Pancreas (tissue), 10 donors: Measurements from ENCODE around the gene GDF9. TPM values are rescaled to one million over a fixed set of nuclear protein-coding genes. Genes with fewer than 3 reads are reported as not detected.

Source experiments
- ATAC-seq, 4 donors: fragments of 200-7000 bp; cut with Tn5 transposase; one replicate each; pipeline versions ENCODE4 v1.8.0 to v1.9.1; 2020; ENCODE audit warnings: mild to moderate bottlenecking in 4 of 4, moderate library complexity in 4 of 4
- DNase-seq, 6 donors: peaks; one replicate each; pipeline ENCODE4 v3.0.0-alpha.2; 2020
- FAIRE-seq: peaks from 2 replicates; lab custom pipeline; 2012; peaks lifted over from hg19 to GRCh38; lab: Jason Lieb, UNC
- H3K27ac ChIP-seq, 4 donors: fragments of 200-600 bp; sonication (generic); 1 replicate in 3 of 4; 2 replicates in 1 of 4; pipeline versions ENCODE4 v1.5.0 to v1.8.0; 2020
- H3K27me3 ChIP-seq, 4 donors: fragments of 200-600 bp; one replicate each; pipeline ENCODE4 v1.8.0; 2021
- H3K36me3 ChIP-seq, 3 donors: fragments of 200-600 bp; sonication (generic) in 1 of 3; one replicate each; pipeline versions ENCODE4 v1.5.0 to v1.8.0; 2020 to 2021
- H3K4me1 ChIP-seq, 3 donors: fragments of 200-600 bp; one replicate each; pipeline ENCODE4 v1.8.0; 2021
- H3K4me3 ChIP-seq, 4 donors: fragments of 200-600 bp; sonication (generic) in 2 of 4; one replicate each; pipeline versions ENCODE4 v1.5.0 to v1.8.0; 2020 to 2021
- H3K9me3 ChIP-seq, 4 donors: fragments of 200-600 bp; one replicate each; pipeline ENCODE4 v1.8.0; 2021
- CTCF ChIP-seq, 4 donors: fragments of 200-600 bp; sonication (generic) in 3 of 4; IDR thresholded peaks; one replicate each; pipeline versions ENCODE4 v1.5.0 to v1.8.0; 2021; ENCODE audit warnings: antibody characterized with exemption in 4 of 4
- WGBS, 2 donors: extraction: QIAGEN DNeasy Blood & Tissue Kit; methylation state at CpG; one replicate each; pipeline ENCODE4 v1.1.7; 2013; 5-methylcytosine and 5-hydroxymethylcytosine counted together
- intact Hi-C, 3 donors: fragments of 100-400 bp; cut with DNase I; formaldehyde crosslinking; loops; one replicate each; pipeline versions ENCODE4 v1.11.1 to v1.14.2; 2022
- polyA plus RNA-seq, 2 donors: library from polyadenylated mRNA; stranded (reverse); fragments of 200-250 nt; gene quantifications; one replicate each; pipeline ENCODE4 v1.2.3, GENCODE V29; 2013
- total RNA-seq, 6 donors: library from RNA; stranded (reverse); fragmentation: NEBNext Ultra II Directional in 4 of 6; extraction: Animal tissue kit (Norgen Biotek cat#: 25700) in 4 of 6; gene quantifications; one replicate each; pipeline versions ENCODE4 v1.2.1 to v1.2.4, GENCODE V29; 2021 to 2023
- donor health status: healthy with polysubstance abuse.
- donor health status: DM: no; HTN: no; CAD: no; lungs with moderate emphysema.
- donor health status: DM: no; HTN: no; CAD: no.
- donor health status: control.
- donor health status: control.
- donor health status: Bipolar disorder and iron deficiency.
- donor health status: DM: yes; HTN: yes; CAD: no.
- donor health status: DM: no; HTN: no; CAD: no.
- donor health status: DM: no; HTN: no; CAD: no.
- donor health status: DM: yes; HTN: yes; CAD: no.

GDF9 gene
- total and polyA plus RNA-seq, 8 donors, result 0.19 to 1.1 (median 0.34) TPM

GRCh38 chr5:132812781-132813598 lies 53.3 kb downstream of the GDF9 start, which contains the start of gene SOWAHA:
SOWAHA (plus strand) TSS chr5:132813302; CDS start chr5:132813622, 320 bp downstream.
- H3K4me1 ChIP-seq, result peaks cover 8 to 14% (median 10%) of the 10 kb centered on the region in 3 donors
- DNase-seq, result peak; percentile 46 to 83 (median 60)
- H3K36me3 ChIP-seq, result no peaks in the 10 kb centered on the region
- TF ChIP-seq CTCF (IDR thresholded peaks at IDR 0.05), result no peak
- ATAC-seq, result peak; percentile 69 to 78 (median 75)
- FAIRE-seq, result no peak
- intact Hi-C loops, result no loop called here
- WGBS, 2 donors, result 1 to 4% methylated on average over 25 to 68 of the region's 68 CpGs
- H3K4me3 ChIP-seq, result peak within 1 kb of the TSS; percentile 31 to 57 (median 46)
- H3K9me3 ChIP-seq, result no peaks in the 10 kb centered on the region
- no peaks in the 10 kb centered on the region for H3K27me3 ChIP-seq
- H3K27ac ChIP-seq, result peak within 1 kb of the TSS in 3 of 4 donors; percentile 1 to 46 (median 41)

GRCh38 chr5:132812123-132812765 lies 54.0 kb downstream of the GDF9 start:
- Histone ChIP-seq H3K4me1 (peaks cover 8 to 18% (median 17%) of the 10 kb centered on the region in 3 donors), H3K27me3 (no peaks in the 10 kb centered on the region), H3K27ac (no peak overlapping the region), H3K36me3 (no peaks in the 10 kb centered on the region), H3K4me3 (peak overlapping the region in 2 of 4 donors; percentile 54 to 57), H3K9me3 (no peaks in the 10 kb centered on the region)
- DNase-seq, result no peak
- 59 to 61% methylated on average over 18 of the region's 18 CpGs for WGBS, 2 donors
- TF ChIP-seq CTCF (IDR thresholded peaks at IDR 0.05), result no peak
- intact Hi-C loops, result no loop called here
- FAIRE-seq, result no peak
- no peak for ATAC-seq

Other genes starting within 250 kb of the GDF9 start
- gene IL13, start 208.3 kb downstream of the GDF9 start, total RNA-seq, result not detected
- under 1 TPM in 1 of 2 donors, not detected in 1; 0.07 TPM for gene IL13, start 208.3 kb downstream of the GDF9 start, polyA plus RNA-seq
- gene IL4, start 192.5 kb downstream of the GDF9 start, total RNA-seq, result not detected
- not detected for gene IL4, start 192.5 kb downstream of the GDF9 start, polyA plus RNA-seq
- 1 to 10 TPM; 2.4 to 6.3 (median 4.1) TPM for gene KIF3A, start 128.9 kb downstream of the GDF9 start, total RNA-seq
- 1 to 10 TPM; 2.4 to 5.0 TPM for gene KIF3A, start 128.9 kb downstream of the GDF9 start, polyA plus RNA-seq
- gene CCNI2, start 119.0 kb downstream of the GDF9 start, total RNA-seq, result 1 to 10 TPM in 4 of 6 donors, under 1 TPM in 2; 0.69 to 4.4 (median 1.3) TPM
- 1 to 10 TPM in 1 of 2 donors, under 1 TPM in 1; 0.84 to 1.8 TPM for gene CCNI2, start 119.0 kb downstream of the GDF9 start, polyA plus RNA-seq
- gene SEPTIN8, start 89.2 kb downstream of the GDF9 start, total RNA-seq, result 10 to 100 TPM; 13.1 to 32.8 (median 17.1) TPM
- gene SEPTIN8, start 89.2 kb downstream of the GDF9 start, polyA plus RNA-seq, result 10 to 100 TPM; 17.9 to 18.6 TPM
- gene SOWAHA, start 53.2 kb downstream of the GDF9 start, total RNA-seq, result 1 to 10 TPM; 1.5 to 2.8 (median 1.9) TPM
- 1 to 10 TPM; 1.4 to 5.0 TPM for gene SOWAHA, start 53.2 kb downstream of the GDF9 start, polyA plus RNA-seq
- 10 to 100 TPM; 10.7 to 14.7 (median 11.6) TPM for gene SHROOM1, start 35.8 kb downstream of the GDF9 start, total RNA-seq
- gene SHROOM1, start 35.8 kb downstream of the GDF9 start, polyA plus RNA-seq, result 10 to 100 TPM; 30.9 to 62.0 TPM
- 100 to 1,000 TPM; 133 to 235 (median 189) TPM for gene UQCRQ, start 173 bp upstream of the GDF9 start, total RNA-seq
- gene UQCRQ, start 173 bp upstream of the GDF9 start, polyA plus RNA-seq, result 100 to 1,000 TPM; 208 to 216 TPM
- gene LEAP2, start 7.2 kb upstream of the GDF9 start, total RNA-seq, result 1 to 10 TPM in 3 of 6 donors, under 1 TPM in 3; 0.55 to 2.0 (median 1.1) TPM
- gene LEAP2, start 7.2 kb upstream of the GDF9 start, polyA plus RNA-seq, result 1 to 10 TPM; 2.3 to 3.9 TPM
- gene AFF4, start 97.2 kb upstream of the GDF9 start, total RNA-seq, result 10 to 100 TPM; 24.8 to 40.2 (median 27.8) TPM
- 10 to 100 TPM in 1 of 2 donors, 1 to 10 TPM in 1; 6.7 to 12.5 TPM for gene AFF4, start 97.2 kb upstream of the GDF9 start, polyA plus RNA-seq
- 10 to 100 TPM in 2 of 6 donors, 1 to 10 TPM in 4; 4.8 to 12.5 (median 7.5) TPM for gene ZCCHC10, start 160.1 kb upstream of the GDF9 start, total RNA-seq
- 10 to 100 TPM; 12.6 to 13.3 TPM for gene ZCCHC10, start 160.1 kb upstream of the GDF9 start, polyA plus RNA-seq
- 10 to 100 TPM; 21.3 to 44.0 (median 32.4) TPM for gene HSPA4, start 185.5 kb upstream of the GDF9 start, total RNA-seq
- gene HSPA4, start 185.5 kb upstream of the GDF9 start, polyA plus RNA-seq, result 10 to 100 TPM; 29.9 to 33.5 TPM